Upper lobe of left lung (tissue), 6 donors: Measurements from ENCODE around the gene TEX19. TPM values are rescaled to one million over a fixed set of nuclear protein-coding genes. Genes with fewer than 3 reads are reported as not detected.

Experiments
- ATAC-seq, 2 donors: fragments of 200-7000 bp; cut with Tn5 transposase; one replicate each; pipeline ENCODE4 v1.9.1; 2022; ENCODE audit warnings: mild to moderate bottlenecking in 2 of 2, moderate library complexity in 2 of 2; ENCODE audit not compliant: low FRiP score in 2 of 2
- DNase-seq, 2 donors: peaks; one replicate each; pipeline ENCODE4 v3.0.0-alpha.2; 2019 to 2020
- H3K27ac ChIP-seq, 4 donors: fragments of 200-600 bp; sonication (generic); one replicate each; pipeline ENCODE4 v1.5.1; 2016 to 2019
- H3K27me3 ChIP-seq, 4 donors: fragments of 200-600 bp; sonication (generic); one replicate each; pipeline ENCODE4 v1.5.1; 2017 to 2019
- H3K36me3 ChIP-seq, 4 donors: fragments of 200-600 bp; sonication (generic); one replicate each; pipeline ENCODE4 v1.5.1; 2016 to 2019
- H3K4me1 ChIP-seq, 4 donors: fragments of 200-600 bp; sonication (generic); one replicate each; pipeline ENCODE4 v1.5.1; 2018 to 2019
- H3K4me3 ChIP-seq, 4 donors: fragments of 200-600 bp; sonication (generic); one replicate each; pipeline ENCODE4 v1.5.1; 2017 to 2019; ENCODE audit warnings: mild to moderate bottlenecking in 2 of 4, moderate library complexity in 1 of 4
- H3K9me3 ChIP-seq, 4 donors: fragments of 200-600 bp; sonication (generic); one replicate each; pipeline ENCODE4 v1.5.1; 2018 to 2019
- CTCF ChIP-seq, 6 experiments: fragments of 450-650 bp in 4 of 6; fragments of 200-600 bp in 2 of 6; sonication (generic) in 2 of 6; IDR thresholded peaks; one replicate each; pipeline ENCODE4 v1.5.1; 2016 to 2019; ENCODE audit warnings: antibody characterized with exemption in 6 of 6
- EP300 ChIP-seq, 4 donors: sonication (generic); formaldehyde crosslinking; IDR thresholded peaks; one replicate each; pipeline ENCODE4 v1.5.1; 2017; ENCODE audit warnings: antibody characterized with exemption in 4 of 4, control low read depth in 2 of 4
- POLR2A ChIP-seq, 4 donors: fragments of 450-650 bp; IDR thresholded peaks; one replicate each; pipeline ENCODE4 v1.5.1; 2016 to 2017; ENCODE audit warnings: antibody characterized with exemption in 4 of 4, mild to moderate bottlenecking in 2 of 4
- POLR2AphosphoS5 ChIP-seq, 2 donors: sonication (generic); formaldehyde crosslinking; IDR thresholded peaks; one replicate each; pipeline ENCODE4 v1.5.1; 2017; ENCODE audit warnings: antibody characterized with exemption in 2 of 2
- WGBS, 2 donors: methylation state at CpG; one replicate each; pipeline ENCODE4 v1.1.5; 2017 to 2018; 5-methylcytosine and 5-hydroxymethylcytosine counted together
- total RNA-seq, 6 donors: library from RNA; depleted of rRNA in 4 of 6; stranded (reverse); fragments of >200 nt in 4 of 6; gene quantifications; one replicate each; pipeline versions ENCODE4 v1.1.0 to v1.2.1, GENCODE V29; 2016 to 2021
- donor health status: DM: no; HTN: no; CAD: no; lungs with moderate emphysema.
- donor health status: DM: no; HTN: yes; CAD: no; lungs with severe emphysema.

Gene TEX19
- total RNA-seq, 6 donors from 2014 or later = not detected

GRCh38 chr17:82405051-82405450 is 46.0 kb downstream of the TEX19 start:
- no peaks in the 10 kb centered on the region for H3K9me3 ChIP-seq
- 92 to 94% methylated on average over 9 to 14 of the region's 14 CpGs for WGBS, 2 donors
- no peak for ATAC-seq

GRCh38 chr17:82406131-82406671 is 47.2 kb downstream of the TEX19 start:
- H3K4me1 ChIP-seq = peaks cover 0 to 3% (median 0%) of the 10 kb centered on the region in 4 donors
- ATAC-seq = no peak
- H3K27ac ChIP-seq = no peak overlapping the region
- H3K9me3 ChIP-seq = no peaks in the 10 kb centered on the region
- no peak for TF ChIP-seq CTCF (IDR thresholded peaks at IDR 0.05)
- no peak for TF ChIP-seq EP300 (IDR thresholded peaks at IDR 0.05)
- no peak for TF ChIP-seq POLR2A (IDR thresholded peaks at IDR 0.05)
- no peak for TF ChIP-seq POLR2AphosphoS5 (IDR thresholded peaks at IDR 0.05)
- peaks cover 0 to 54% (median 32%) of the 10 kb centered on the region in 4 donors for H3K36me3 ChIP-seq
- DNase-seq = no peak
- WGBS, 2 donors = 85 to 93% methylated on average over 9 to 14 of the region's 14 CpGs
- no peaks in the 10 kb centered on the region for H3K27me3 ChIP-seq
- H3K4me3 ChIP-seq = no peak overlapping the region

More at GRCh38 chr17:82405051-82405450, 46.0 kb downstream of the TEX19 start:
- Histone ChIP-seq H3K27me3 (no peaks in the 10 kb centered on the region), H3K4me3 (no peak overlapping the region), H3K4me1 (peaks cover 0 to 6% (median 3%) of the 10 kb centered on the region in 4 donors), H3K36me3 (peaks cover 0 to 54% (median 33%) of the 10 kb centered on the region in 4 donors), H3K27ac (no peak overlapping the region)
- peak in 1 of 2 donors; percentile 72 for DNase-seq
- TF ChIP-seq POLR2AphosphoS5 (IDR thresholded peaks at IDR 0.05) = no peak
- no peak for TF ChIP-seq EP300 (IDR thresholded peaks at IDR 0.05)
- no peak for TF ChIP-seq CTCF (IDR thresholded peaks at IDR 0.05)

- H3K27ac ChIP-seq = no peak overlapping the region
- 74 to 84% methylated on average over 13 of the region's 13 CpGs for WGBS, 2 donors
- no peak overlapping the region for H3K4me3 ChIP-seq
- H3K27me3 ChIP-seq = no peaks in the 10 kb centered on the region
- DNase-seq = peak; percentile 34 to 68
- peaks cover 0 to 53% (median 30%) of the 10 kb centered on the region in 4 donors for H3K36me3 ChIP-seq
- TF ChIP-seq POLR2AphosphoS5 (IDR thresholded peaks at IDR 0.05) = no peak
- TF ChIP-seq EP300 (IDR thresholded peaks at IDR 0.05) = no peak
- no peak for TF ChIP-seq CTCF (IDR thresholded peaks at IDR 0.05)
- no peak for TF ChIP-seq POLR2A (IDR thresholded peaks at IDR 0.05)
- ATAC-seq = no peak
- H3K9me3 ChIP-seq = no peaks in the 10 kb centered on the region
- no peaks in the 10 kb centered on the region for H3K4me1 ChIP-seq
Observed at GRCh38 chr17:82407255-82407654, 48.2 kb downstream of the TEX19 start.

GRCh38 chr17:82408288-82408937 is 49.4 kb downstream of the TEX19 start:
- ATAC-seq (no peak), DNase-seq (no peak)
- H3K4me3 ChIP-seq = no peak overlapping the region
- no peaks in the 10 kb centered on the region for H3K9me3 ChIP-seq
- H3K27ac ChIP-seq = no peak overlapping the region
- H3K36me3 ChIP-seq = peaks cover 0 to 46% (median 21%) of the 10 kb centered on the region in 4 donors
- H3K4me1 ChIP-seq = no peaks in the 10 kb centered on the region
- H3K27me3 ChIP-seq = no peaks in the 10 kb centered on the region
- no peak for TF ChIP-seq POLR2AphosphoS5 (IDR thresholded peaks at IDR 0.05)
- TF ChIP-seq POLR2A (IDR thresholded peaks at IDR 0.05) = no peak
- no peak for TF ChIP-seq CTCF (IDR thresholded peaks at IDR 0.05)
- no peak for TF ChIP-seq EP300 (IDR thresholded peaks at IDR 0.05)
- WGBS, 2 donors = 89 to 93% methylated on average over 15 of the region's 15 CpGs
